GM23248 (cell line): ENCODE results near the gene SRRM4.
"Not testable (repeated sequence)": the region's sequence is repeated elsewhere in the genome, so short reads cannot be mapped to it uniquely, and the experiment has no call there.

Experiments used
- EZH2 ChIP-seq: fragments of 200-600 bp; sonication (generic); IDR thresholded peaks from 2 replicates; pipeline ENCODE4 v1.6.1; 2018; ENCODE audit warnings: antibody characterized with exemption, mild to moderate bottlenecking; ENCODE audit not compliant: insufficient read depth, poor library complexity, severe bottlenecking
- EZH2phosphoT487 ChIP-seq: fragments of 200-600 bp; sonication (generic); IDR thresholded peaks from 2 replicates; pipeline ENCODE4 v1.6.1; 2018; ENCODE audit warnings: antibody characterized with exemption, moderate library complexity, mild to moderate bottlenecking, low read depth; ENCODE audit not compliant: insufficient read depth

- not testable (repeated sequence) for TF ChIP-seq EZH2phosphoT487, EZH2
Measured at GRCh38 chr12:119033332-119033731, 52.0 kb downstream of the SRRM4 start.
